ENCODE measurements around the gene MAEL.

MAEL gene

DNA sequence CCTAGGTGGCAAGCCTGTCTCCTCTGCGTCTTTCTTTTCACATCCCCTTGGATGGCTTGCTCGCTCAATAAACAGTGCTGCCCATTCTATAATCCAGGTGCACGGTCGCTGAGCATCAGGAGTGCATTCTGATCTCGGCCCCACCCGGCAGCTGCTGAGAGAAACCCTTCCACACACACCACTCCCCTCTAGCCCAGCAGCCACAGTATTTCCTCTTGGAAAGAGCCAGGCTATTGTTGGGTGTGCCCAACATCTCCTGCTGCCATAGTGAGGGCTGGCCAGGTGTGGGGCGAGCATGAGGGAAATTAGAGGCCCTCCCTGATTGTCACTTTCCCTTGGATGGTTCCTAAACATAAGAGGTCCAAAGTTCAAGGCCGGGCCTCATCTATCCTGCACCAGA lies 76.4 kb downstream of the MAEL start:
- Histone ChIP-seq H3K27me3 (no peaks in the 10 kb centered on the region), H3K9me3 (no peaks in the 10 kb centered on the region), H3K27ac (no peak overlapping the region), H3K4me3 (ENCODE audit: low read depth in 1 of 2, low read length in 1 of 2) (no peak overlapping the region), H3K36me3 (no peaks in the 10 kb centered on the region), H3K4me1 (ENCODE audit: control insufficient read depth in 1 of 2, insufficient read depth in 1 of 2, low read depth in 1 of 2, low read length in 1 of 2) (peaks cover 4 to 6% of the 10 kb centered on the region in 2 experiments)
- TF ChIP-seq, protein P1, sequence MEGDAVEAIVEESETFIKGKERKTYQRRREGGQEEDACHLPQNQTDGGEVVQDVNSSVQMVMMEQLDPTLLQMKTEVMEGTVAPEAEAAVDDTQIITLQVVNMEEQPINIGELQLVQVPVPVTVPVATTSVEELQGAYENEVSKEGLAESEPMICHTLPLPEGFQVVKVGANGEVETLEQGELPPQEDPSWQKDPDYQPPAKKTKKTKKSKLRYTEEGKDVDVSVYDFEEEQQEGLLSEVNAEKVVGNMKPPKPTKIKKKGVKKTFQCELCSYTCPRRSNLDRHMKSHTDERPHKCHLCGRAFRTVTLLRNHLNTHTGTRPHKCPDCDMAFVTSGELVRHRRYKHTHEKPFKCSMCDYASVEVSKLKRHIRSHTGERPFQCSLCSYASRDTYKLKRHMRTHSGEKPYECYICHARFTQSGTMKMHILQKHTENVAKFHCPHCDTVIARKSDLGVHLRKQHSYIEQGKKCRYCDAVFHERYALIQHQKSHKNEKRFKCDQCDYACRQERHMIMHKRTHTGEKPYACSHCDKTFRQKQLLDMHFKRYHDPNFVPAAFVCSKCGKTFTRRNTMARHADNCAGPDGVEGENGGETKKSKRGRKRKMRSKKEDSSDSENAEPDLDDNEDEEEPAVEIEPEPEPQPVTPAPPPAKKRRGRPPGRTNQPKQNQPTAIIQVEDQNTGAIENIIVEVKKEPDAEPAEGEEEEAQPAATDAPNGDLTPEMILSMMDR (IDR thresholded peaks at IDR 0.05): no peak

DNA sequence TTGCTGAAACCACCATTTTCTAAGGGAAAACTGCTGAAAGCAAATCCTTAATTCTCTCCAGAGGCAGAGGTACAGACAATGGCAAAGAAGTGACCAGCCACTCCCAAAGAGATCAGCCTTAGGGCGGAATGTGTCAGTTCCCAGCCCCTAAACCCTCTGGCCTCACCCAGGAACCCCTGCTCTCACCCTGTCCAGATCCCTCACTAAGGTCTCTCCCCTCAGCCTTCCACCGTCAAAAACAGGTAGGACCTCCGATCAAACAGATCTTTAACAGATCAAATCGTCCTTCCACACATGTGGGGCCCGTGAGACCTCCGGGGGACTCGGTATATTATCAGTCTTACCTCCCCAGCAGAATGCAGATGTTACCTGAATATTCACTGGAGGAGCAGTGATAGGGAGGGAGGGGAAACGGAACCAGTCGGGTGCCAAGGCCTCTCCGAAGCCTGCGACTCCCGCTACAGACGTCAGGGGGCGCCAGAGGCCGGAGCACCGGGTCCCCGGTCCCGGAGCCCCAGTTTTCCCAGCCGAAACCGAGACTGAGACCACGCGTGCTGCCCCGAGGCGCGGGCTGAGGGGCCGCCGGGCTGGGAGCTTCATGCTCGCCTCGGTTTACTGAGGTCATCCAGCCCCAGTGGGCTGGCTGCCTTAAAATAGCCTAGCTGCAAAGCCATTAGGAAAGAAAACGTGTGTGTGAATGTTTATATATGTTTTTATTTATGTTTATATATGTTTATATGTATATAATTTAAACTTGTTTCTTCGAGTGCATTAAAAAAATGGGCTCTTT lies 77.4 kb downstream of the MAEL start:
- Histone ChIP-seq H3K27me3 (no peaks in the 10 kb centered on the region), H3K4me1 (ENCODE audit: control insufficient read depth in 1 of 2, insufficient read depth in 1 of 2, low read depth in 1 of 2, low read length in 1 of 2) (peaks cover 4 to 6% of the 10 kb centered on the region in 2 experiments), H3K27ac (no peak overlapping the region), H3K9me3 (no peaks in the 10 kb centered on the region), H3K36me3 (no peaks in the 10 kb centered on the region), H3K4me3 (ENCODE audit: low read depth in 1 of 2, low read length in 1 of 2) (peak overlapping the region in 1 of 2 experiments; percentile 24)
- TF ChIP-seq, protein P1 (IDR thresholded peaks at IDR 0.05): peak; percentile 96

DNA sequence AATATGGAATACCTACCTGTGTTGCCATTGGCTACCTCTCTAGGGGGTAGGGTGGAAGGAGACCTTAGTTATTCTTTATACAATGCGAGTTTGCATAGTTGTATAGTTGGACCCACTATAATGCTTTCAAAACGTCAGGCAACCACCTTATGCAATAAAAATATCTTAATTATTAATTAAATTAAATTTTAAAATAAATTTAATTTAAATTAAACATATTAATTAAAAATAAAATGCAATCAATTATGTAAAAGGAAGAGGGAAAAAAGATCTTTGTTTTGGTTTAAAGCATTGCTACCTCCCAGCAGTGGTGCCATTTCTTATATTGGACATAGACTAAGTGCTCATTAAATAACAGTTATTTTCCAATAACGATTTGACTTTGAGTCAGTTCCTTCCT lies 78.8 kb downstream of the MAEL start:
- TF ChIP-seq, protein P1 (IDR thresholded peaks at IDR 0.05): no peak
- Histone ChIP-seq H3K27me3 (no peaks in the 10 kb centered on the region), H3K36me3 (no peaks in the 10 kb centered on the region), H3K4me3 (ENCODE audit: low read depth in 1 of 2, low read length in 1 of 2) (no peak overlapping the region), H3K9me3 (no peaks in the 10 kb centered on the region), H3K27ac (no peak overlapping the region), H3K4me1 (ENCODE audit: control insufficient read depth in 1 of 2, insufficient read depth in 1 of 2, low read depth in 1 of 2, low read length in 1 of 2) (peaks cover 4 to 6% of the 10 kb centered on the region in 2 experiments)

DNA sequence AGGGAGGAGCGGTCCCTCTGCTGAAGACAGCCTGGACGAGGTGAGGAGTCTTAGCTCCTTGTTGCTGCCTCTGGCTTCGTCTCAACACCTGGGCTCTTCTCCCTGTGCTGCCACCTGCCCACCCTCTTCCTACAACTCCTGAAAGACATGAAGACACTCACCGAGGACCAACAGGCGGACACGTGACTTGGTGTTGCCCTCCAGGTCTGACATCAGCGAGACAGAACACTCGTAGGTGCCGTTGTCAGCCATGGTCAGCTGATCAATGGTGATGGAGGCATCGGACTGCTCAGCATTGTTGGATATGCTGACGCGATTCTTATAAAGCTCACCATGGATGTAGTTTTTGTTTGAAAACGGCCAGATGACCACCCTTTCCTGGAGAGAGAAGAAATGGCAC lies 79.7 kb downstream of the MAEL start:
- Histone ChIP-seq H3K4me1 (ENCODE audit: control insufficient read depth in 1 of 2, insufficient read depth in 1 of 2, low read depth in 1 of 2, low read length in 1 of 2) (peaks cover 4 to 6% of the 10 kb centered on the region in 2 experiments), H3K4me3 (ENCODE audit: low read depth in 1 of 2, low read length in 1 of 2) (no peak overlapping the region), H3K9me3 (no peaks in the 10 kb centered on the region), H3K27me3 (no peaks in the 10 kb centered on the region), H3K27ac (no peak overlapping the region), H3K36me3 (no peaks in the 10 kb centered on the region)
- TF ChIP-seq, protein P1 (IDR thresholded peaks at IDR 0.05): no peak

DNA sequence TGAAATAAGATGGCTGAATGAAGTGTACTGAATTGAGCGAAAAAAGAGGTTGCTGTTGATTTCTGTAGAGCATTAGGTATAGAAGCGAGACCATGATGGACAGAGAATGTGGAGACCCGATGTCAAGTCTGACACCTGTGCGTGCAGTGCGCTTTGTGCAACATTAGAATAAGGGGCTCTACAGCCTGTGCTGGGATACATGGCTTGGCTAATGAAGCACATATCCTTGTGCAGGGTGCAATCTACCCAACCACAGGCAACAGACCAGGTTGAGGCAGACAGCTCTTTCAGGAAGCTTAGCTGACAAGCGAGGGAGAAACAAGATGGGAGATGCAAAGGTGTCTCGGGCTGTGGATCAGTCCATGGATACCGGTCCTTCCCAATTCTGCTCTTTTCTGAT lies 82.2 kb downstream of the MAEL start:
- no peaks in the 10 kb centered on the region for H3K9me3 ChIP-seq
- H3K27me3 ChIP-seq: no peaks in the 10 kb centered on the region
- no peak overlapping the region for H3K27ac ChIP-seq
- H3K36me3 ChIP-seq: no peaks in the 10 kb centered on the region
- peaks cover 4 to 6% of the 10 kb centered on the region in 2 experiments for H3K4me1 ChIP-seq (ENCODE audit: control insufficient read depth in 1 of 2, insufficient read depth in 1 of 2, low read depth in 1 of 2, low read length in 1 of 2)
- no peak overlapping the region for H3K4me3 ChIP-seq (ENCODE audit: low read depth in 1 of 2, low read length in 1 of 2)
- TF ChIP-seq, protein P1 (IDR thresholded peaks at IDR 0.05): no peak

Measured in neutrophil (primary cell).